ENCODE results near the gene PRDM2.

PRDM2 gene

GRCh38 chr1:13797397-13797796 lies 97.4 kb downstream of the PRDM2 start:
- DNase-seq = peak in 1 of 2 experiments; percentile 66

GRCh38 chr1:13798120-13798519 lies 98.1 kb downstream of the PRDM2 start:
- DNase-seq = no peak

DNA sequence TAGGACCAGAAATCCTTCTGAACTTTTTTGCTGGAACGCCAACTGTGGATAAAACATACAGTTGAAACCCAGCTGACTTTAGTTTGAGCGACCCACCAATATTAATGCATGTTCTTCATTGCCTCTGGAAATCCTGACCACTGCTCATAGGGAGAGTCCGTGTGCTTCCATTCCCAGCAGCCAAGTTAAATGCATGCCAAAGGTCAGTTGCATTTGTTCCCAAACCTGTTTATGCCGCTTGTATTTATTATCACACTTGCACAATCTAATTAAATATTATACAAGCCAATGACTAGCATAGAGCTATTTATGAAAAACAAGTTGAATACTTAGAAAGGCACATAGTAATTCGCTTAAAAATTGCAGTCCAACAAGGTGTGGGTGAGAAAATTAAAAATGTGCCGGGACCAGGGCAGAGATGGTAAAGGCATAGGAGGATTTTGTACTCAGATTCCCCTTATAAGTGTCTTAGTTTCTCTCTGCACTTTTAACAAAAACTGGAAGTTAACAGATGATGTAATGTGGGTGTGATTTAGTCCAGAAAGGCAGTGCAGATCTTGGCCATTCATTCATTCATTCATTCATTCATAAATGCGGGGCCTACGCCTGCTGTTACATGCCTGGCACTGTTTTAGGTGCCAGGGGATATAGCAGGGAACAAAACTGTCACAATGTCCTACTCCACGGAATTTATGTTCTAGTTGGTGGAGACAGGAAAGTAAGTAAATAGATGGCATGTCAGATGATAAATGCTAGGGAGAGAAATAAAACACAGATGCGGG lies 99.7 kb downstream of the PRDM2 start:
- no peak for DNase-seq

DNA sequence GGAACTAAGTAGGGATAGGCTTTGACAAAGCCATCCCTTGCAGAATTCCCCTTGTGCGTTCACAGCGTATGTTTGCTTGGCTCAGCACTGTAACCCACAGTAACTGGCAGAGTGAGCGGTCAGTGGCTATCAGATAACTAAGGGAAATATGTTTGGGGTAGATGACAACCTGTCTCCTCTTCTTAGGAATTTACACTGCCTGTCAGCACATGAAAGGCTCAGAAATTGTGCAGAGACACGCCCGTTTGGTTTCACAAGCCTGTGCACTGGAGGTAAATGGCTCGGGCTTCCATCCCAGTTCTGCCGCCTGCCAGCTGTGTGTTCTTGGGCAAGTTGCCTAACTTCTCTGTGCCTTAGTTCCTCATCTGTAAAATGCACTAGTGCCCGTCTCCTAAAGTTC lies 101.2 kb downstream of the PRDM2 start:
- no peak for DNase-seq

- DNase-seq = no peak
Observed at GRCh38 chr1:13801655-13802486, 101.9 kb downstream of the PRDM2 start.

DNA sequence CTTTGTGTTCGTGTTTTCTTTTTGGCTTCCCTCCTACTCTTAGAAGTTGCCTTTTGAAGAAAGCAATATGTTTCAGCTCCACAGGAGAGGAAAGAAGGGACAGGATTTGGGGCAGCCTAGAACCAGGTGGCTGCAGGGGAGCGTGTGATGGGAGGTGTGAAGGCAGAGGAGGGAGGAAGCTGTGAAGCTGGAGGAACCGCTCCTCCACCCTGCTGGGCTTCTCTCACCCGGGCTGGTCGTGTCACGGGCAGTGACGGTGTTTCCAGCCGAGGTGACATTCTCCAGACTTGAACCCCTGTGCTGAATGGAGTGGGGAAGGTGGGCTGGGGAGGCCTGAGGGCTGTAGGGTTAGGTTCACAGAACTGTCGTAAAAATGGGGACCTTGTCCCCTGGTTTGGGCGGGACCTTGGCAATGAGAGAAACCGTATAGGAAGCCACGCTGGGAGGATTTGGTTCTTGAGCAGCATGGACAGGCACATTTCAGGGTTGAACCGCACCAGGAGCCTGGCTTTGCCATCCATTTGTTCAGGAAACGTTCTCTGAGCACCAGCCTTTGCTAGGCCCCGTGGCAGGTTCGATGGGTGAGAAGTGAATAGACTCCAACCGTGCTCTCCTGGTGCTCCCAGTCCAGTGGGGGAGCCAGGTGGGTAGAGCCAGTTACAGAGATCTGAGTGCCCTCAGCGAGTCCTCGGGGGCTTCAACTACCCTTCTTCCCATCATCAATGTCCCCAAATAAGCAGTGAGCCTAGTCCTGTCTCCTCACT lies 103.0 kb downstream of the PRDM2 start:
- DNase-seq = no peak

GRCh38 chr1:13803546-13804239 lies 103.7 kb downstream of the PRDM2 start:
- DNase-seq = no peak

GRCh38 chr1:13804240-13804633 lies 104.2 kb downstream of the PRDM2 start:
- DNase-seq = no peak

GRCh38 chr1:13805431-13805830 lies 105.4 kb downstream of the PRDM2 start:
- no peak for DNase-seq

GRCh38 chr1:13806108-13806507 lies 106.1 kb downstream of the PRDM2 start:
- no peak for DNase-seq

GRCh38 chr1:13807209-13807608 lies 107.2 kb downstream of the PRDM2 start:
- DNase-seq = no peak

DNA sequence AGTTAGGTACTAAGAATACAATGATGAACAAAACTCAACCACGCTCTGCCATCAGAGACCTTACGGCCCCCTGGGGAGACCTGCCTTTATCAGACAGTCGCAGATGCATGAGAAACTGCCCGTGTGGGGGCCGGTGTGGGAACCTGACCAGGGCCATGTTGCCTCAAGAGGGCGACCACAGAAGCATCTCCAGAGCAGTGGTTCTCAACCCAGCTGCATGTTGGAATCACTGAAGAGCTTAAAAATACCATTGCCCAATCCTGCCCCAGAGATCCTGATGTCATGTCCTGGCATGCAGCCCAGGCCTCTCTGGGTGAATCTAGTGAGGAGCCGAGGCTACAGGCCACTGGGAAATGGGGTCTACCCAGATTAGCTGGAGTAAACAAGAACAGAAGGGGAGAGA lies 108.7 kb downstream of the PRDM2 start:
- no peak for DNase-seq

DNA sequence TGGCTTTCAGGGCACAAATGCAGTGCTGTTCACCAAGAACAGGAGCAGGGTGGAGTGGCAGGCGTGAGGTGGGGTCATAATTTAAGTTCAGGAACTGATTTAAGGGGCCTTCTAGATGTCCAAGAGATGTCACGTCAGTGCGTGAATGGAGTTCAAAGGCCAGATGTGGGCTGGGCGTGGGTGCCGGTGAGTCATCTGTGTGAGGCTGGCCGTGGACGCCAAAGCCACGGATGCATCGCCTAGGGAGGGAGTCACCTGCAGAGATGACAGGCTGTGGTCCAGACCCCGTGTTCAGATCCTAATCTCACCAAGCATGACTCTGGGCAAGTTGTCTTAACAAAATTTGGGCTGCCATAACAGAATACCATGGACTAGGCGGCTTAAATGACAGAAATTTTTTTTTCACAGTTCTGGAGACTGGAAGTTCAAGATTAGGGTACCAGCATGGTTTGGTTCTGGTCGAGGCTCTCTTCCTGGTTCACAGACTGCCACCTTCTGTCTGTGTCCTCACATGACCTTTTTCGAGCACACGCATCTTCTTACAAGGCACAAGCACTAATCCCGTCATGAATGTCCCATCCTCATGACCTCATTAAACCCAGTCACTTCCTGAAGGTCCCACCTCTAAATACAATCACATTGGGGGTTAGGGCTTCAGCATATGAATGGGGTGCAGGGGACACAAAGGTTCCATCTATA lies 109.6 kb downstream of the PRDM2 start:
- DNase-seq = no peak

DNA sequence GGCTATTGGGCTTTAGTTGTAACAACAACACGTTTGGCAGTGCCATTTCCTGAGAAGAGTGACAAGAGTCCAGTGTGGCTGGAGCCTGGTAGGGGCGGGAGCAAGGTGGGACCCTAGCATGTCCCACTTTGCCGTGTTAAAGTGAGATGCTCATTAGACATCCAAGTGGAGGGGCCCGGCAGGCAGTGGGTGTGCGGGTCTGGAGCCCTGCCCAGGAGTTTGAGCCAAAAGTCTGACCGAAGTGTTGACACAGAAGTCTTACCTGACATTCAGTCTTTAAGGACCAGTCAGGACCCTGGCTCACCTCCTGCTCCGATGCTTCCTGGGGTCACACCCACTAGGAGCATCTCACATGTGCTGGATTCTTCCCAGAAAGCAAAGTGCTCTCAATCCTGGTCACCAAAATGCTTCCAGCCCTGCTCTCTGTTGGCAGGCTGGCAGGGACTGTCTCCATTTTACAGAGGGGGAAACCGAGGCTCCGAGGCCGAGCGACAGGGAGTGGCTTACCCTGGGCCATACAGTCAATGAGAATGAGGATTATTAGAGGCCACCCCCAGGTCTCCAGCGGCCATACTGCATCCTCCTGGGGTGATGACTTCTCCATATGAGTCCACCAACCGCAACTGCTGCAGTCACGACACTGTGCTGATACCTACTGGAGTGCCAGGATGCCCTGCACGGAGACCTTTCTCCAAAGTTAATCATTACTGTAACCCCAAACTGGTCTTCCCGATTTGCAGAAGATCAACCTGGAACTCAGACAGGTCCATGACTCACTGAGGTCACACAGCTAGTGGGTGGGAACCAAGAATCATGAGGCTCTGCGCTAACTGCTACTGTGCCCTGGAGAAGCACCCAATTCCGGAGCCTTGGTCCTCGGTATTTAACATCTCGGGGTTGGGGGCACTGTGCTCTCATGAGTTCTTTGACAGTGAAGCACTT lies 112.7 kb downstream of the PRDM2 start:
- DNase-seq = no peak

DNA sequence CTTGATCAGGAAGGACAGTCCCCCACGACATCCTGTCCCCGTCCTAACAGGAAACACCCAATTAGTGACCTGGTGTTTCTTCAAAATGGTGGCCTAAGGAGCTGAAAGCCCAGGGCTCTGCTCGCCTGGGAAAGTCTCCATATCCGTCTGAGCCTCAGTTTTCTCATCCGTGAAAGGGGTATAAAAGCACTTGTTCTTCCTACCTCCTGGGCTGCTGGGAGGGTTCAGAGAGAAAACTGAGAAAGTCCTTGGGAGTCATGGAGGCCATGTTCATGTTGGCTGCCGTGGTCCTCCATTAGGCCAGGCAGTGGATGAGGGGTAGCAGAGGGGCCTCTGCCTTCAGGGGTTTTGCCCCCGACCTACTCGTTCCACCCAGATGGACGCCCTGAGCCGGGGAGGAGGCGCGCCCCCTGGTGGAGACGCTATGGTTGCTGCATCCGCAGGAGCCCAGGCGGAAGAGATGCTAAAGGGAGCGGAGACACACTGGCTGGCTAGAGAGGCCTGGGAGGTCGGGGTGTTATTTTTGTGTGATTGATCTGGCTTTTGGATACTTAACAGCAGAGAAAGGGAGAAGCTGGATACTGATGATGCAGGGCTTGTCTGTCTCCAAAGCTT lies 113.5 kb downstream of the PRDM2 start:
- DNase-seq = no peak

DNA sequence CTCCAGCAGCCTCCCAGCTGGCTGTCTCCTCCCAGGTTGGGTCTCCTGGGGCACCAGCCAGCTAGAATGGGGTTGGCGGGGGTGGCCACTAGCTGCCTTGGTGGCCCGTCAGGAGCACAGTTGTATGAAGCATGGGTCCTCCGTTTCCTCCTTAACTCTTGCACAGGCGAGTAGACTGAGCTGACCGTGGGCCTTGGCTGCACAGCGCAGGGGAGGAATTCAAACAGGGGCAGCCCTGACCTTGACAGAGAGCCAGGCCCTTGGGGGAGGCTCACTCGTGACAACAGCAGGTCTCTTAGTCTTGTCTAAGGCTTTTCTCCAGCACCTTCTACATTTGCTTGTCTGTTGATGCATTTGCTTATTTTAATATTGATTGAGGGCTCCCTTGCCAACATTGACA lies 114.1 kb downstream of the PRDM2 start:
- DNase-seq = no peak

GRCh38 chr1:13816016-13816760 lies 116.2 kb downstream of the PRDM2 start:
- no peak for DNase-seq

DNA sequence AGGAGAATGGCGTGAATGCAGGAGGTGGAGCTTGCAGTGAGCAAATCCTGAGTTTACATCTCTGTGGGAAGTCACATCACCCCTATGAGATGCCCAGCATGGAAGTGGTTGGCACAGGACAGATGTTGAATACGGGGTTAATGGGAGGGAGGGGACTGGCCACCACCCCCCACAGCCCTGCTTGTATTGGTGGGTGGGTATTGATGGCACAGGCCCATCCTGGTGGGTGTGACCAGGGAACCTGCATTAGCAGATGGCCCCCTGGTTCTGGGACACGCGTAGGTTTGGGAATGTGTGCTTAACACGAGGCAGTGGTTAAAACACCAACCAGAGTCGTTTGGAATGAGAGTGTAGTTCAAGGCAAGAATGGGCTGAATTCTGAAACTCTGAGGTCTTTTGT lies 117.9 kb downstream of the PRDM2 start:
- DNase-seq = no peak

GRCh38 chr1:13818926-13819325 lies 118.9 kb downstream of the PRDM2 start:
- DNase-seq = no peak

- no peak for DNase-seq
Observed at GRCh38 chr1:13819642-13820041, 119.7 kb downstream of the PRDM2 start.

Measured in NCI-H2081 (cell line).